Stimulated activated CD8-positive, alpha-beta memory T cell treated with anti-CD3 and anti-CD28 coated beads, Interleukin-4, amount 100 ng/mL, for 48 hours (primary cell): ENCODE data around the gene LRCH1.

ENCODE experiments used
- DNase-seq: peaks from one replicate; pipeline ENCODE4 v3.0.0-alpha.2; 2020

The LRCH1 gene

DNA sequence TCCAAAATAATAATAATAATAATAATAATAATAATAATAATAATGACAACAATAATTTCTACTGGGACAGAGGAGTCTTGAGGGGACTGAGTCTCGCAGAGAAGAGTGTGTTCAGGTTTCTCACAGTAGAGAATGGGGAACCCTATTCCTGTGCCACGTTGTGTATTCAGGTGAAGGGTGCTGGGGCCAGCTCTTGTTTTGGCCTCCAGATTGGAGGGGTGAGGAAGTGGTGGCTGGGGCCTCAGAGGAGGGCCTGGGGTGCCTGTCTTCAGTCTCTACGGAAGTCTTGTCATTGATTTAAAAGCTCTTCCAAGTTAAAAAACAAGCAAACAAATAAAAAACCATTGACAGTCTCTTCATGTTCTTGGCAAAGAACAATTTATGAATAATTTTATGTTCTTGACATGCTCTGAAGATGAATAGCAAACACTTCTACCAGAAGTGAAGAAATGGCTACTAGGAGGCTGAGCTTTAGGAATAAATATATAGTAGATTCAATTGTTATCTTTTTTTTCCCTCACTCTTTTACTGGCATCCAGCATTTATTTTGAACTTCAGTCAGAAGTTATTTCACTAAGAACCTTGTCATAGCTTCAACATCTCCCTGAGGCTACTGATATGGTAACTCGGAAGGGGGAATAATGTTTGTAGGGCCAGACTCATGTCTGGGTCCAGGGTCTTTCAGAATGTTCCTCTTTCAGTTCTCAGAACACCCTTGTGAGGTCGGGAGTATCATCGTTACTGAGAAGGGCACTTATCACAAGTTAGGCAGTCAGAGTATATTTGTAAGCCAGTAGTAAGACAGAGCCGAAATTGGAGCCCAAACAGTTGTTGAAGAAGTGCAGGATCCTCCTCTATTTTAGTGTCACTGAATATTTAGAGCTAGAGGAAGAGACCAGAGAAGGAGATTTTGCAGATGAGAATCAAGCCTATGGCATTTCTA lies 13.1 kb downstream of the LRCH1 start:
- no peak for DNase-seq

DNA sequence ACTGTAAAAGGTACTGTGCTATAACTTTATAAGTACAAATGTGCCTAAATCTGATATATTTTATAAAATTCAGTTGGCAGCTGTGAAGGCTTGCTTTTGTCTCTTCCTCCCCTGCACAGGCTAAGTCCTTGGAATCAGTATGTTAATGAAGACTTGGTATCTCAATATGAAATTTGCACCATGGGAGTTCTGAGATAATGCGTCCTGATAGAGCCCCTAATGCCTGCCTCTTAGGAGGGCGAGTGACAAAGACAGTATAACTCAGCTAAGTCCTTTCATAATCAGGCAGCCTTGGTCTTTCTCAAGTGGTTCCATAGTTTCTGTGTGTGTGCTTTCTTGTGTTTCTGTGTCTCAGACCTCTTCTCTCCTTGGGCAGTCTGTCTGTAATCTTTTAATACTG lies 14.7 kb downstream of the LRCH1 start:
- no peak for DNase-seq

DNA sequence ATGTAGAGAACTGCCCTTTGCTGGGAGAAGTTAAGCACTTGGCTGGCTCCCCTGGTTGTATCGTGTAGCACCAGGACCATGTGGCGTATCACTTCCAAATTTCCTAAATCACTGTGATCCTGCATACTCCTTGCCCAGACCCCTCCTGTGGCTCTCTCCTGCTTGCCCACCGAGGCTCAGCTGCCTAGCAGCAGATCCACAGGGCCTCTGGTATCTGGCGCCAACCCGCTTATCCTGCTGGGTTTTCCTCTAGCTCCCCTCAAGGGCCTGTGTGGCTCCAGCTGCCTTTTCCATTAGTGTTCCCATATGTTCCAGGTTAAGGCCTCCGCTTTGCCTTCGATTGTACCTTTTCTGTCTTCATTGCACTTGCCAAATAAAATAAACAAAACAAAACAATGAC lies 16.5 kb downstream of the LRCH1 start:
- no peak for DNase-seq

DNA sequence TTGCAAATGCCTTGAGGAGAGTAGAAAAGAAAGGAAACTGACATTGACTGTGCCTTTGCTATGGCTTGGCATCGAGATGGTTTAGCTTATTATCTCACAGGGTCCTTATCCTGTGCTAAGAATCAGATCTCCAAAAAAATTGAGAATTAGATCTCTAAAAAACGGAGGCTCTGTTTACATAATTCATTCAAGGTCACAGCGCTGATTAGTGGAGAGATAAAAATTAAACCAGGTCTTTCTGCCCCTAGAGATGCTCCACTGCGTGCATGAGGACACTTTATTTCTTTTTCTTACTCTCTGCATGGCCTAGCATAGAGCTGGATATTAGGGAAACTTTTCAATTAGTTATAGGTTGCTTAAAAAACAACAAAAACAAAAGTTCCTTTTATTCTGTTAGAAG lies 17.3 kb downstream of the LRCH1 start:
- no peak for DNase-seq

DNA sequence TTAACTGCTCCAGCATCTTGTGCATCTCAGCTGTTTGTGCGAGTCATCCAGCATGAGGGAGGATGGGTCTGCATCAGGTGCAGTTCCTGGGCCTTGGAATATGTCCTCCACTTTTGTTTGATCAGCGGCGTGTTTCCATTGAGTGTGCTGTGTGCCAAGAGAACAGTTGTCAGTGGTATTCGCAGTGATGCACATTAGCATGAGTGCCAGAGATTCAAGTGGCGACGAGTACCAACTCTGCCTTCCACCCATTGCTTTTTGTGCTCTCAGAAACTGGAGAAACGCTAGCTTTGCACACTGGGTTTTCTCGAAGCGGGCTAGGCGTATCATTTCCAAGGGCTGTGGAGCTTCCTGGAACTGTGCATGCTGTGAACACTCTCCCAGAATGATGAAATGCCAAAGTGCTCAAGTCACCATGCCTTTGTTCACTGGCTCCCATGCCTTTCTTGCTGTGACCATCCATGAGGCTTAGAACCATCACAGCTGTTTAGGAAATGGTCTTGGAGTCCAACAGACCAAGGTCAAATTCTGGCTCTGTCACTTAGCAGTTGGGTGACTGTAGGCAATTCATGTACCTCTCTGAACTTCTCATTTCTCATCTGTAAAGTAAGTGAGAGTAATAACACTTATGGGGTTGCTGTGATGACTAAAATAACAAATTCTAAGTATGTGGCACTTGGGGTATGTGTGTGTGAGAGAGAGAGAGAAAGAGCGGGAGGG lies 18.4 kb downstream of the LRCH1 start:
- no peak for DNase-seq

DNA sequence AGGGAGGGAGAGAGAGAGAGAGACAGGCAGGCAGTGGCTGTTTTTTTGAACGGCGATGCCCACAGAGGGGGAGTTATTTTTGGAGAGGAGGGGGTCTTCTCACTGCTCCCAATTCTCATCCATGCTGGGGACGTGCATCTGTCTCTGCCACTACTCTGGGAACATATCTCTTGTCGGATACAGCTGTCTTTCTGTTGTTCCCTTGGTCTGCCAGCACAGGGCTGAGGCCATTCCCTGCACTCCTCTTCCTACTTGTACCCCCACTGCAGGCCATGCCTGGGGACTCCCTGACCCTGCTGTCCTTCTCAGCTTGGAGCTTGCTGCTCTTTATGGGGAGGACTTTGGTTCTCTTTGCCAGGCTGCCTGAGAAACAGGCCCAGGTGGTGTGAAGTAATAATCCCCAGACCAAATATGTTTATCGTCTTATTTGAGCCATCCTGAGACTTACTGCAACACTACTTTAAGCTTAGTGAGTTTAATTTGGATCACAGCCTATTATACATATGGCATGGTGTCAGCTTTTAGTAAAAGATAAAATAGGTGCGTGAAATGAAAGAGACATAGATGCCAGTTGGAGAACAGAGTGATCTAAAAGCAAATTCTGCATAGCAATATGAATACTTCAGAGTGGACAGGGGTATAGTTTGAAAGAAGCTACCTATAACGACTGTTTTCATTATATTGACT lies 19.1 kb downstream of the LRCH1 start:
- DNase-seq = no peak

DNA sequence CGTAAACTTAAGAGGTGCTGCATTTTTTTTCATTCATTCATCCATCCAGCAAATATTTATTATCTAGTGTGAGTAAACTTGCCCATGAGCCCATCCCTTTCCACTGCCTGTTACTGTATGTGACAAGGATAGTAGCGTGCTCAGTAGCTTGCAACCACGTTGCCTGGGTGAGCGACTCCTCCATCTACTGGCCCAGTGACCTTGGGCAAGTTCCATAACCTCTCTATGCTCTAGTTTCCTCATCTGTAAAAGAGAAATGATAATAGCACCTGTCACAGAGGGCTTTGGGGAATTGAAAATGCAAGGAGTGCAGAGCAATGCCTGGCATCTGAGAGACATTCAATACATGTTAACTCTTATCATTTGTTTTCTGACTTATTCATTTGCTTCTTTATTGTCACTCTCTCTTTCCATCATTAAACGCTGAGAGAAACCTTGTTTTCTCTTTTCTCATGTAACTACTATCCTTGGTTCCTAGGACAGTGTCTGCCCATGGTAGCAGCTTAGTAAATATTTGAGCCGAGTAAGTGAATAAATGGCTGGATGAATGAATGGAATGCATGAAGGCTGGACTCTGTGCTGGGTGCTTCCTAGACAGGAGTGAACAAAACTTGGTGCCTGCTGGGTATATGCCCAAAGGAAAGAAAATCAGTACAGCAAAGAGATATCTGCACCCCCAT lies 19.9 kb downstream of the LRCH1 start:
- DNase-seq = no peak

DNA sequence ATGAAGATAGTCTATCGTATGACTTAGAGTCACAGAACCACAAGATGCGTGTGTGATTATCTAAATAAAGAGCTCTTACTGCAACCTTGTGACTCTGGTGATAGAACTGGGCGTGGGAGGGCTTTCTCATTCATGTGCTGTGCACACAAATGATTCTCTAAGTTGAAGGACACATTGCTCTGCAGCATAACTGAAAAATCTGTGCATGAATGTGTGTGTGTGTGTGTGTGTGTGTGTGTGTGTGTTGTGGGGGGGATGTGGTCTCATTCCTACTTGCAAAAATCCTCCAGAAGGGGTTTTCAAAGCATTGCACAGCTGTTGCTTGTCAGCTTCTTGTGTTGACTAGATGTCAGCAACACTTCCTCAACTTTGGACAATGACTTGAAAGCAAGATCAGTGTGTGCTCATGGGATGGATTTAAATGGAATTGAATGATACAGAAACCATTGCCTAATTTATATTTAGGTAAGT lies 22.4 kb downstream of the LRCH1 start:
- DNase-seq = no peak

DNA sequence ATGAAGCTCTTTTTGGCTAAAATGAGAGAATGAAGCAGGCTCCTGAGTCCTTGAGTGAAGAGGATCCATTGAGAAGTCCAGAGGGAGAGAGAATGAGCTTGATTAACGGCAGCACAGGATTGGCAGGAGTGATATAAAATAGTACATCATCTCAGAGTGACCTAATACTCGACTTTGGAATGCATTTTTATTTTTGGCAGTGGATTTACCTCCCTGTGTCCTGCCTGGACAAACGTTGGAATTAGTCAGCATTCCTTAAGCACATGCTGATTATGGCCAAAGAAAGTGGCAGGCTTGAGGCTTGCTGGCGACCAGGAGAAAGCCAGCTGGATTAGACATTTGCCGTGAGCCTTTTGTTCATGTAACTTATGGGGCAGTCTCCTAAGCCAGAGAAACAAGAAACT lies 22.9 kb downstream of the LRCH1 start:
- DNase-seq = no peak

DNA sequence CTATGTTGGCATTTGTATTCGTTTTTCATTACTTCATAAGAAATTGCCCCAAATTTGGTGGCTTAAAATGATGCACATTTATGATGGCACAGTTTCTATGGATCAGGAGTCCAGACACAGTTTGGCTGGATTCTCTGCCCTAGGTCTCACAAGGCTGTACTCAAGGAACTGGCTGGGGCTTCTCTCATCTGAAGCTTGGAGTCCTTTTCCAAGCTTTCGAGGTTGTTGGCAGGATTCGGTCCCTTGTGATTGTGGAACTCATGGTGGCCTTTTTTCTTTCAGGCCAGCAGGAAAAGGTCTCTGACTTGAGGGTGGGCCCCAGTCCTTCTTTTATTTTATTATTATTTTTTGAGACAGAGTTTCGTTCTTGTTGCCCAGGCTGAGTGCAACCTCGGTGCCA lies 23.8 kb downstream of the LRCH1 start:
- DNase-seq = no peak

DNA sequence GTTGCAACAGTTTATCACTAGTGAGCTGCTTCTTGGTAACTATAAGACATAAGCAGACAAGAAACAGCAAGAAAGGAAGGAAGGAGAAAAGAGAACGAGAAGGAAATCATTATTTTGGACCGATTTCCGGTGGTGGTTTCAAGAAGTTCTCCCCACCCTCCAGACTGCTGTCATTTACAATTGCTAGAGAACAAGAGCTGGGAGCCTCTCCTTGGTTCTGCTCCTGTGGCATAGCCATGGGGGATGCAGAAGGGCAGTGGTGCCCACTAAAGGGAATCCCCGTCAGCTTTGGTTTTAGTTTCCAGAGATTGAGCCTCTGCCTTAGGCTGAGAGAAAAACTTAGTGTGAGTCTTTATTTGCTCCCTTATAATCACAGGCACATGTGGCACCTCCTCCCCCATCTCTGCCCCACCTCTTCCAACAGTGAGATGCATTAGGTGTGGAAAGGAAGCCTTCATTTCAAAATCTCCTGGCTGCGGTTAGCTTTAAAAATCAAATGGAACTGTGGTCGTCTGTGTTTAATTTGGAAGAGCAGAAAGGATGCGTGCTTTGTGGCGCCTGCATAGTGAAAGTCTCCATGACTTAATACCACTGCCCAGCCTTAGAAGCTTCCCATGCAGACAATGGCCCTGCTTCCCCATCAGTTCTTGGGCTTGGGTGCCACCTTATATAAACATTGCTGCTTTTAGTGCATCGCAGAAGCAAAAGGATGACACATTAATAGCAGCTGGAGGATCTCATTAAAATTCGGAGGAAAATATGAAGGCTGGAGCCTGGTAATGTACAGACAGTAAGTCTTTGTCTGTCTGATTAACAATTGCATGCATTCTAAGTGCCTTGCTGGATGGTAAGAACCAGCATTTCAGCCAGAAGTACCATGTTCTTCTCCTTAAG lies 25.0 kb downstream of the LRCH1 start:
- no peak for DNase-seq

DNA sequence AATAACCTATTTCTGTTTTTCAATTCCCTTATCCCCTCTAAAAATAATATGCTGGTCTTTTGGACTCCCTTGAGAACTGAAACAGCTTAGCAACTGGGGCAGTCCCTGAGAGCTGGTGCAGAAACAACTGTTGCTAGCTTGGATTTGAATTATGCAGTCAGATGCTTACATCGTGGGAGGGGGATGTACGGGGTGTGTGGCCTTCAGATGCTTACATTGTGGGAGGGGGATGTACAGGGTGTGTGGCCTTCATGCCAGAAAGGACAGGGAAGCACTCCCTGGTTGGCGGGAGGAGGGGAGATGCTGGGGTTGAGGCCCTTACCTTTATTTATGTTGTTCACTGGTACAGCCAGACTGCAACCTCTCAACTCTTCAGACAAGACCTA lies 25.6 kb downstream of the LRCH1 start:
- no peak for DNase-seq

DNA sequence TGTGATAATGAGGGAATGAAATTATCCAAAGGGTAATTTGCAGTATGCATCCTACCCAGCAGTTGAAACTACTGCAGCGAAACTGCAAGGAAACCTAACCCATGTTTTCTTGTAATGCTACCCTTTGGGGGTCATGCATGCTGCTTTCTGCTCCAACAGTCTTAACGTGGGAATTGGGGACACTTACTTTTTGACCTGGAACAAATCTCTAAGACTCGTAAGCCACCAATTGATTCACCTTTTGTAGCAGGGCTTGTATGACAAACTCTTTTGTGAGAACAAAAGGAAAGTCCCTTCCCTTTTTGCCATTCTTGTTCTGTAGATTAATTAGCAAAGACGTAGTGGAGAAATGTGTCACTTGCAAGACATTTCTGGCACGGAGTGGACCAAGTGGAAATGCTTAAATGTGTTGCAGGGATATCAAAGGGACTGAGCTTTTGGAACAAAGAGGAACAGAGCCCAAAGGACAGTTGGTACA lies 27.4 kb downstream of the LRCH1 start:
- no peak for DNase-seq

DNA sequence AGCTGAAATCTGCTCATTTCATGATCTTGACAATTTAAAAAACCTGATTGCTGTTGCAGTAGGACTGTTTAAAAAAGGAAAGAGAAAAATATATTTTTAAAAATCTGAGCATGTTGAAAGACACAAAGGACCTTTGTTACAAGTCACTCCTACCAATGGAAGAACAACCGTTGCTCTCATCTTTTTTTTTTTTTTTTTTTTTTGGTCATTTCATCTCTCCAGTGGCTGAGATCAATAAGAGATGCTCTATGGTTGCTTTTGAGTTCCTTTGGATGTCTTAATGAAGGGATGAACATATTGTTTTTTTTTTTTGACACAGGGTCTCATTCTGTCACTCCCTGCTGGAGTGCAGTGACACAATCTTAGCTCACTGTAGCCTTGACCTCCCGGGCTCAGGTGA lies 29.2 kb downstream of the LRCH1 start:
- no peak for DNase-seq

DNA sequence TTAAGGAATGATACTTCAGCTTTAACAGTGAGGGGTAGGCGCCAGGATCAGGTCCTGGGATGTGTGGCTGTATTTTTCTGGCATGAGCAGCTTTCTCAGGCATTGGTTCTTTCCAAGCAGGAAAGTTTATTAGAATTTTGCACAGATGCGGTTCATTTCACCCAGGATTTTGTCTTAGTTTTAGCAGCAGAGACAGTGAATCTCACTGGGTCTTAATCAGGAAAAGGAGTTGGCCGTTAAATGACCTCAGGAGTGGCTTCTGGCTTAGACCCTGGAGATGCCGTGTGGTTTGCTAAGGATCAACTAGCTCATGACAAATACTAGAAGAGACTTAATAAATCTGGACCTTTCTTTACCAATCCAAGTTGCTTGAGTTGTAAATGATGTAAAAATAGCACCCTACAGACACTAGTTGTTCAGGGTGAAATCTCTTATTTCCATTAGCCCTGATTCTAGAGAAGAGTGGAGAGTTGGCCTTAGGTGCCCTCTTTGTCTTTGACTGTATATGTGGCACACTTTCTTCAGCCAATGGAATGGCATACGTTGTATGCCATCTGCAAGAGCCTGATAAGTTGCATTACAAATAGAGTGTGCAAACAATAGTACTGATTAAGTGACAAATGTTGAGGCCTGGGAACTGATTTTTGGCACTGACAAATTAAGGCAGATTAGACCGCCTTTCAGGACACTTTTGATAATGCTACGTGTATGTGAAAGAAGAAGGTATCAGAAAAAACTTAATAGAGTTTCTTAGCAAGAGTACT lies 34.0 kb downstream of the LRCH1 start:
- DNase-seq = no peak

DNA sequence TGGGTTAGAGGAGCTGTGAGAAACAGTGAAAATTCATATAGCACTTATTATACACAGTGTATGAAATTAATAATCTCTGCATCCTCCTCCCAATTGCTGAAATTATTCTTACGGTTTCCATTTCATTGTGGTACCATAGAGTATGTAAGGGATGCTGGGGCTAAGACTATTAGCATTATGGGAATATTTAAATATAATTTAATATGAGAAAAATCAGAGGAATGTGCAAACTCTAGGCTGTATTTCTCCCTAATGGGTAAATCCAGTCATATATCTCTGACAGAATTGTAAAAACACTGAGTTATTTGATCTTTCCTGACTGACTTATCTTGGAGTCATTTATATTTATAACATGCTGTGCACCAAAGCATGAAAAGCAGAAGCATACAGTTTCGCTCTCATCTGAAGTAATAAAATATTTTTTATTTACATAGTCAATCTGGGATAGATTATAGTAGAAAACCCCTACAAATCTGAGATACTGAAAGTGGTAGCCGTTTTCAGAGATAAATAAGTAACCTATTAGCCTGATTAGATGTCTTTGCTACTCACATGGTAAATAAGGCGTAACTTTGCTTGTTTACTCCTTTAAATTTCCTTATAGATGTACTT lies 34.9 kb downstream of the LRCH1 start:
- no peak for DNase-seq

DNA sequence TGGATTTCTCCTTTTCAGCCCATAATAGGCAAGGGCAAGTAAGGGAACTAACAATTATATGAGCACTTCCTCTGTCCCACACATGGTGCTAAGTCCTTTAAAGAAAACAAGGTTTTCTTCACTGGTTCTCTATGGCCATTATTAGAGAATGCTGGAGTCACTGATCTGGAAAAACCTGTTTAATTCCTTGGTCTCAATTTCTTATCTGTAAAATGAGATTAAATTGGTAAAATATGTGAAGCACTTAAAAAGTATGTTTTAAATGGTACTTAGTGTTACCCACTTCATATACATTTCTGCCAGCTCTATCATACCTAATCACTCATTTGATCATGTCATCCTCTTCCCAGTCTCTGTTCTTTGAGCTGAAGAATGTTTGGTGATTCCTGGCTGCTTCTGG lies 39.4 kb downstream of the LRCH1 start:
- no peak for DNase-seq

DNA sequence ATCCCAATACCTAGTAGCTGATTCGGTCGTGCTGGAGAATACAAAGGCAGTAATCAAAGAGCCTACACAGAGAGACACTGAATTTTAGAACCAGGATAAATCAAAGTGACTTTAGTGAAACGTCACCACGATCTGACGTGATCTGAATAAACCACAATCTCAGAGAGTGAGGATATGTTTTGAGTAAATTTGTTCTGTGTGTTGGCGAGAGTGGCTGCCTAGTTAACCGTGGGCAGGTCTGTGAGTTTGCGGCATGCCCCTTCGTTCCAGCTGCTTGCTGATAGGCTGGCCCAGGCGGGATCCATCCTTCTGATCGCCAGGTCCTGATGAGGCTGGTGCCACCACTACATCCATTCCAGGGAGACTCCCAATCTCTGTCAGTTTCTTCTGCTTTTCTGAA lies 40.4 kb downstream of the LRCH1 start:
- peak; percentile 68 for DNase-seq

DNA sequence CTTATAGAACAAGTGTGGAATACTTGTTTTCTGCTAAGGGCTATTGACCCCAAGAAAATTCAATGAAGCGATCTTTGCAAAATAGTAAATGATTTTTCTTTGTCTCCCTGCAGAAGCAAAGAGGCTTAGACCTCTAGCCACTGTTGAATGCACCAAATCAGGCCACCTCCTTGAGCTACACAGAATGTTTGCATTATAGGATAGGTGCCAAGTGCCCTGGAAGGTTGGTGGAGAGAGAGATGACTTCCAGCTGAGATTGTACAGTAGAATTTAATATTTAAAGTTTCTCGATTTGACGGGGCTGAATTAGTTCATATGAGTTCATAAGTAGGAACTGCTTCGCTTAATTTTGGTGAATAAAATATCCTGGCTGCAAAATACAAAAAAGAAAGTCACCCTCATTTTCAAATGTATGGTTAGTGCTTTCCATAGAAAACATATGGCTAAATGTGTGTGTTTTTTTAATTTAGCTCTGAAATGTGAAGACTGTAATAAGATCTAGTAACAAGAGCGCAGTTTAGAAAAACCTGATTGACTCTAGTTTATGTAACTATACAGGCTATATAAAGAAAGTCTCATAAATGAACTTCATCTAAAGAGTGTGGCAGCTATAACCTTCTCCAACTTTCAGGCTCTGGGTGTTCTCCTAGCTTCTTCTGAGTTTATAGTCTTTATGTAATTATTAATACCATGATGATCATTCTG lies 41.6 kb downstream of the LRCH1 start:
- DNase-seq = no peak
